ENCODE results near the gene DLG4.

Gene DLG4

DNA sequence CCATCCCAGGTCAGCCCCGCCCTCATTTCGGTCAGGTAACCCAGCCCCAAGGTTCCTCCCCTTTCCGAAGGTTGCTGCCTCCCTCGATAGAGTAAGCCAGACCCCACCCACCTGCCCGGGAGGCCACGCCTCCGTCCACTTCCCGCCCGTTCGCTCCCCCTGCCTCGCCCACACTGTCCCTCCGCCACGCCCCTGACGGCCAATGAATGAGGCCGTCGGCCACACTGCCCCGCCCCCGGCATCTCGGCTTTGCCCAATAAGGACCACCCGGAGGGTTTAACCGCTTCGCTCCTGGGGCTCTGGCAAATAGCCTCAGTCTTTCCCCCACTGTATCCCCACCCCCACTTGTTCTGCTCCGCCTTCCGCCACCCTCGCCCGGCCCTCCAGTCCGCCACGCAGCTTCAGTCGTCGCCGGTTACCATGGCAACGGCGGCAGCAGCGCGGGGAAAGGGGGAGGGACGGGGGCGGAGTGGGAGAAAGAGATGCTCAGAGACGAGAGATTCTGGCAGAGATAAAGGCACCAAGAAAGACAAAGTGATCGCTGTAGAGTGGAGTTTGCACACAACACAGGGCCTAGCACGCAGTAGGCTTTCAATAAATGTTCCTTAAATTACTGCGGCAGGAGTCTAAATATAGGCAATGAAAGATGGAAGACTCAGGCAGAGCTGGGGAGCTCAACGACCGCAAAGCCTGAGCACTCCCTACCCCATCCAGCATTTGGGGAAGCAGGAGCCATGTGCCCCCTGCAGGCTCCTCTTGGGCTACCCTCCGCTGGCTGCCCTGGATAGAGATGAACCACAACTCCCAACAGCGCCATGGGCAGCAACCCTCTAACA is 5.1 kb downstream of the DLG4 start:
- peak; percentile 96 for DNase-seq (ENCODE audit: low spot score)

- peak; percentile 50 for DNase-seq (ENCODE audit: low spot score)
Observed at GRCh38 chr17:7213895-7214299, 5.7 kb downstream of the DLG4 start.

GRCh38 chr17:7211491-7212273 is 8.0 kb downstream of the DLG4 start:
- DNase-seq (ENCODE audit: low spot score): no peak

GRCh38 chr17:7208754-7209460 is 10.7 kb downstream of the DLG4 start:
- no peak for DNase-seq (ENCODE audit: low spot score)

- DNase-seq (ENCODE audit: low spot score): no peak
Observed at GRCh38 chr17:7208027-7208571, 11.5 kb downstream of the DLG4 start.

DNA sequence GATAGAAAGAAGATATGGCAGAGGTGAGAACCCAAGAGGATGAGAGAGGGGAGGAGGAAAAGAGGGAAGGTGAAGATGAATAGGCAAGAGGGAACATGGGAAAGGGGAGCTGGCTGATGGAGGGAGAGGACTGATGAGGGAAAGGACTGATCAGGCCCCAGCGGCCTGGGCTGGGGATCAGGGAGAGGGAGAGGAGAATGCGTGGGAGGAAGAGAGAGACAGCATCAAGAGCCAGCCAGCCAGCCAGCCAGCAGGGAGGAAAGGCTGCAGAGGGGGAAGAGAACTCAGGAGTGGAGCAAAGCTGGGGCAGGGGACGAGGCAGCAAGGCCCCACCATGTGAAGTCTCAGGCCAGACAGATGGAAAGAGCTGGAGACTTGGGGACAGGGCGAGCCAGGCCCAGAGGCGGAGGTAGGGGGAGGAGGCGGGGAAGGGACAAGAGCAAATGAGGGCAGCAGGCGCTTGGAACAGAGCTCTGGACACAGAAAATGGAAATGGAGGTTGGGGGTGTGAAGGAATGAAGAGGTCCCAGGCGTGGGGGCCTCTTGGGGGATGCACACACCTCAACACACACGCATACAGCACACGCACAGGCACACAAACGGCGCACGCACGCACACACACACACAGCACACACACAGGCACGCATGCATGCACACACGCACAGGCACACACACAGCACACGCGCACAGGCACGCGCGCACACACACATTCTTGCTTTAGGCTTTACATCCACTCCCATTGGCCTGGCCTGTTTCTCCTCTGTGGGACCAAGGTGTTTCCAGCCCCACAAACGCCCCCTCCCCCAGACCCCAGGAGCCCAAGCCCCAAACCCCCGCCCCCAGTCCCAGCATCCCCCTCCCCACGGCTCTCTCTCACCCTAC is 12.3 kb downstream of the DLG4 start:
- DNase-seq (ENCODE audit: low spot score): no peak

DNA sequence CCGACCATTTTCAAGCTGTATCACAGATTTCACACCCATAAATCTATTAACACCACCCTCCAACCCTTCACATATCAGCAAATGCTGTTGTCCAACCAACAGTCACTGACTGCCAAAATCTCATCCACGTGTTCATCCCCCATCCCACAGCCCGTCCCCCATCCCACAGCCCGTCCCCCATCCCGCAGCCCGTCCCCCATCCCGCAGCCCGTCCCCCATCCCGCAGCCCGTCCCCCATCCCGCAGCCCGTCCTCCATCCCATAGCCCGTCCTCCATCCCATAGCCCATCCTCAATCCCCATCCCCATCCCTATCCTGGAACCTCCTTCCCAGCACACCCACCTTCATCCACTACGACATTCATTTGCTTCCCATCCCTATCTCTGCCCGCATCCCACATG is 14.1 kb downstream of the DLG4 start:
- no peak for DNase-seq (ENCODE audit: low spot score)

DNA sequence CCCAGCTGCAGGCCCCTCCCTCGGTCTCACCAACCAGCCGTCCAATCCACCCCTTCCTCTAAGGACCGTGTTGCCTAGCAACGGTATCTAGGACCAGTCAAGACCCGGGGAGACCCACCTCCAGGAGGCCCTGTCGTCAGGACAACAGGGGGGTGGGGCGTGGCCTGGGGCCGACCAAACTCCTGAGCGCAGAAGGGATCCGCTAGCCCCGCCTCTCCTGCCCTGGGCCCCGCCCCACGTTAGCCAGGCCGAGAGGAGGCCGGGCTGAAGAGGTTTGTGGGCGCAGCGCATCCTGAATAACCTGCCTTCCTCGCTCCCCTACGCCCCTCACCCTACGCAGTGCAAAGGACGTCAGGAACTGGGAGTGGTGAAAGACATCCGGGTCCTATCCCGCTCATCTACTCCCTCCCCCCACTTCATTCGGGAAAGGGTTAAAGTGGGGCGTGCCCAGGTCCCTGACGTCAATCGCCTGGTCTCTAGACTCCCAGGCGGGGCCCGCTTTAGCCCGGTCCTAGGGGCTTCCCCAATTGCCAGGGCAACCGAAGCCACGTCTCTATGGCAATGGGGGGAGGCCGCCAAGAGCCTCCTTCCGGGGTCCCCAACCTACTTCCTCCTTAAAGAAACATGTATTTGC is 14.7 kb downstream of the DLG4 start:
- no peak for DNase-seq (ENCODE audit: low spot score)

DNA sequence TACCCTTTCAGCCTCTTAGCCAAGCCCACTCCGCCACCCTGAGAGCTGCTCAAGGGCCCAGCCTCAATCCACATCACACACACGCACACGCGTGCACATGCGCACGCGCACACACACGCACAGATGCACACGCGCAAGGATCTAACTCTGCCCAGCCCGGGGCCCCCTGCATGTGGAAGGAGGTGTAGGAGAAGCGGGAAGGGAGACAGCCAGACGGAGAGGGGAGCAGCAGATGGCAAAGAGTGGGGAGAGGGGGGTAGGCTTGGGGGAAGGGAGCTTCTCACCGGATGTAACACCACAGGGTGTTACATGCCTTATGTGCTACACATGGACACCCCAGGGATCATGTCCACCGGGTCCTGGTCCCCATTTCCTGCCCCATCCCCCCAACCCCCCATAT is 15.3 kb downstream of the DLG4 start:
- DNase-seq (ENCODE audit: low spot score): no peak

DNA sequence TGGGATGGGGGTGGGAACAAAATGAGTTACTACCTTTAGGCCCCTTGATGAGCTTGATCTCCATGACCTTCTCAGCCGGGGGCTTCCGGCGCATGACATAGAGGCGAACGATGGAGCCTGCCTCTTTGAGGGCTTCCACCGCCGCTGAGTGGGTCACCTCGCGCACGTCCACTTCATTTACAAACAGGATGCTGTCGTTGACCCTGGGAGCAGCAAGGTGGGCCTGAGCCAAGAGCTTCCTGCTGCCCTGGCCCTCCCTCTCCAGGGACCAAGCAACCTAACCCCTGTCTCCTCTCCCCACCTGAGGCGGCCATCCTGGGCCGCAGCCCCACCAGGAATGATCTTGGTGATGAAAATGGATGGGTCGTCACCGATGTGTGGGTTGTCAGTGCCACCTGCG is 16.2 kb downstream of the DLG4 start:
- no peak for DNase-seq (ENCODE audit: low spot score)

DNA sequence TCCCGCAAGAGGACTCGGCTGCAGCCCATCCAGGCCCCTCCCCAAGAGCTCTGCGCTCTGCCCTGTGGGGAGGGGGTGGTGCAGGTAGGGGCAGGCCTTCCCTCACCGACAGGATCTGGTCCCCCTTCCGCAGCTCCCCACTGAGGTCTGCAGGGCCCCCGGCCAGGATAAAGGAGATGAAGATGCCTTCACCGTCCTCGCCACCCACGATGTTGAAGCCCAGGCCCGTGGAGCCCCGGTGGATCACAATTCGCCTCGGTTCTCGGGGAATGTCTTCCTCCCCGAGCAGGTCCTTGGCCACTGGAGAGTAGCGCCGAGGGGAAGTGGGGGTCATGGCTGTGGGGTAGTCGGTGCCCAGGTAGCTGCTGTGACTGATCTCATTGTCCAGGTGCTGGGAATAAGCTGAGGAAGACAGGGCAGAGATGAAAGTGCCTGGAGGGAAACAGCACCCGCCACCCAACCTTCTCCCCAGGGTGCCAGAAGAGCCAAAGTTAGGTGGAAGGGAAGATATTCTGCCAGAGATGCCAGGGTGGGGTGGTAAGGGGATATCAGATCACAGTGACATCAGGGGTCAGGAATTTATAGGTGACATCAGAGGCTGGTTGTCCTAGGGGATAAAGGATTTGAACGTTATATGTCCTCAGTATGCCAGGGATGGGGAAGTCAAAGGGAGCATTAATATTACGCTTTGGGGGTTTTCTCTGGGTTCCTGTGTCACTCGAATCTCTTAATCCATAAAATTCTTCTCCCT is 22.8 kb downstream of the DLG4 start:
- DNase-seq (ENCODE audit: low spot score): no peak

GRCh38 chr17:7195971-7196370 is 23.7 kb downstream of the DLG4 start:
- no peak for DNase-seq (ENCODE audit: low spot score)

GRCh38 chr17:7192271-7192937 is 27.2 kb downstream of the DLG4 start:
- DNase-seq (ENCODE audit: low spot score): no peak

GRCh38 chr17:7191571-7192270 is 27.9 kb downstream of the DLG4 start:
- peak; percentile 39 for DNase-seq (ENCODE audit: low spot score)

DNA sequence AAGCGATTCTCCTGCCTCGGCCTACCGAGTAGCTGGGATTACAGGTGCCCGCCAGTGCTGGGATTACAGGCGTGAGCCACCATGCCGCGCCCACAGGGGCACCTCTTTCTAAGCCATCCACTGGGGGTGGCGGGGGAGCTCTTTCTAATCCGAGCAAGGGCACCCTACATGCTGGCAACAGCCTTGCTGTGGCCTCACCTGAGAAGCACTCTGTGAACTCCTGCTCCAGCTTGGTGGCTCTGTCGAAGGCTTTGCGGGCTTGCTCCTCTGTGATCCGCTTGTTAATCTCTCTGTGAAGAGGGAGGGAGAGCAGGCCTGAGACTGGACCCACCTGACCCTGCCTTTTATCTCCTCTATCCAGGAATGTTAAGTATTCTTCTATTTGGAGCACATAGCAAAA is 28.6 kb downstream of the DLG4 start:
- no peak for DNase-seq (ENCODE audit: low spot score)

DNA sequence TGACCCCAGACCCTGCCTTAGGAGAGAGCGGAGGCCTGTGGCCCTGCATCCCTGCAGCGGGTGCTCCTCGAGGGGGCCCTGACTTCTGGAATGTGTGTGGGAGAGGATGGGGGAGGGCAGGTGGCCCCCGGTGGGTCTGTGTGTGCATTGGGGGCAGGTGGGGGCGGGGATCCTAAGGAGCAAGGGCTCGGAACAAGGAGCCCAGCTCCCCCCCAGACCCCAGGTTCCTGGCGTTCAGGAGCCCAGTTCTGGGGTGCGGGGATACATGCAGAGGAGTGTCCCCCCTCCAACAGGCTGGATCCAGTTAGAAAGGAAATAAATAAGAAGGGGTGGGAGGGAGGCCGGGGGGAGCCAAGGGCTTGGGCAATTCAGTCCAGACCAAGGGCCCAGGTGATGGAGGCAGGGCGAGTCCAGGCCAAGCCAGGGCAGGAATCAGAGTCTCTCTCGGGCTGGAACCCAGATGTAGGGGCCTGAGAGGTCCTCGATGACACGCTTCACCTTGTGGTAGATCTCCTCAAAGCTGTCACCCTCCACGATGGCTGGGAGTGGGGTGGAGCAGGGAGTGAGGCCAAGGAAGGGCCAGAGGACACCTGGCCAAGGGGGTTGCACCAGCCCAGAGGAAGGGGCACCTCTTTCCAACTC is 29.2 kb downstream of the DLG4 start:
- no peak for DNase-seq (ENCODE audit: low spot score)

- no peak for DNase-seq (ENCODE audit: low spot score)
Observed at GRCh38 chr17:7186241-7186640, 33.4 kb downstream of the DLG4 start.

DNA sequence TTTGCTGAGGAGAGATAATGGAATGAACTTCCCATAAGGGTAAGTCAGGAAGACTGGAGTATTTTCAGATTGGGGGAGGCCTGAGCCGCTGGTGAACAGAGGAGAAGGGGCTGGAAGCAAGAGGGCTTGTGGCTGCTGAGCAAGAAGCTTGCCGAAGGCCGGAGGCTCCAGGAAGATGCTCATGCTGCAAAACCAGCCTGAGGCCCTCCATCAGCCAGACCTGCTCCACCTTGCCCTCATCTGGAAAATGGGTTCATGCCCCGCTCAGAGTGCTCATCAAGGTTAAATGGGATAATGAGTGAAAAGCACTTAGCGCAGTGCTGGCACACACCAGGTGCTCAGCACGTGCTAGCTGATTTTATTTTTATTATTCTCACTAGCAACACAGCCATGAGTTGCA is 35.0 kb downstream of the DLG4 start:
- DNase-seq (ENCODE audit: low spot score): no peak

DNA sequence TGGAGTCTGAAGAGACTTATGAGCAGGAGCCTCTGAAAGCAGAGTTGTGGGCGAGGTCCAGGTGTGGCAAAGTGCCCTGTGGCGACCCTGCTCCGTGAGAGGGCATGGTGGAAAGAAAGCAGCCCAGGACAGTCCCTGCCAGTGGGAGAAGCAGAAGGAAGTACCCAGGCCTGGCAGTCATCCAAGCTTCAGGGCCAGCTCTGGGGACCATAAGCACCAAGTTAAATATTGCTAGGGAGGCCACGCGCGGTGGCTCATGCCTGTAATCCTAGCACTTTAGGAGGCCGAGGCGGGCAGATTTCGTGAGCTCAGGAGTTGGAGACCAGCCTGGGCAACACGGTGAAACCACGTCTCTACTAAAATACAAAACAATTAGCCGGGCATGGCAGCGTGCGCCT is 35.5 kb downstream of the DLG4 start:
- DNase-seq (ENCODE audit: low spot score): no peak
